Right cardiac atrium (tissue), 5 donors: ENCODE measurements around the gene TCF12. TPM values are rescaled to one million over a fixed set of nuclear protein-coding genes. Genes with fewer than 3 reads are reported as not detected.
"Not testable (repeated sequence)": the region's sequence is repeated elsewhere in the genome, so short reads cannot be mapped to it uniquely, and the experiment has no call there.

ENCODE experiments used
- ATAC-seq, 2 donors: fragments of 200-7000 bp; cut with Tn5 transposase; one replicate each; pipeline versions ENCODE4 v1.8.0 to v1.9.1; 2020; ENCODE audit warnings: moderate library complexity in 2 of 2, mild to moderate bottlenecking in 1 of 2
- DNase-seq, 3 donors: peaks; one replicate each; pipeline ENCODE4 v3.0.0-alpha.2; 2020
- H3K27ac ChIP-seq: one replicate; pipeline ENCODE4 v1.5.1; 2013; ENCODE audit warnings: mild to moderate bottlenecking, low read length, control low read depth, moderate library complexity
- H3K27me3 ChIP-seq: one replicate; pipeline ENCODE4 v1.6.1; 2013; ENCODE audit not compliant: control insufficient read depth, insufficient read depth
- H3K4me1 ChIP-seq: one replicate; pipeline ENCODE4 v1.6.1; 2013; ENCODE audit warnings: low read length; ENCODE audit not compliant: control insufficient read depth, insufficient read depth
- H3K4me3 ChIP-seq: one replicate; pipeline ENCODE4 v1.5.1; 2013; ENCODE audit warnings: low read length, control low read depth
- H3K9me3 ChIP-seq: one replicate; pipeline ENCODE4 v1.6.1; 2013; ENCODE audit warnings: low read length; ENCODE audit not compliant: control insufficient read depth
- WGBS: extraction: QIAGEN DNeasy Blood & Tissue Kit; methylation state at CpG from one replicate; pipeline ENCODE4 v1.1.7; 2013; 5-methylcytosine and 5-hydroxymethylcytosine counted together
- intact Hi-C, 4 donors: fragments of 100-400 bp; cut with DNase I; formaldehyde crosslinking; loops; one replicate each; pipeline versions ENCODE4 v1.11.0 to v1.14.0; 2022 to 2023
- polyA plus RNA-seq: library from polyadenylated mRNA; stranded (reverse); fragments of 200-250 nt; gene quantifications from one replicate; pipeline ENCODE4 v1.2.3, GENCODE V29; 2013
- total RNA-seq, 4 donors: library from RNA; stranded (reverse); fragmentation: NEBNext Ultra II Directional; extraction: Animal tissue kit (Norgen Biotek cat#: 25700); gene quantifications; one replicate each; pipeline ENCODE4 v1.2.1, GENCODE V29; 2021
- donor health status: healthy with polysubstance abuse.
- donor health status: DM: no; HTN: yes; CAD: no.
- donor health status: DM: no; HTN: no; CAD: no.
- donor health status: DM: no; HTN: yes; CAD: no; lungs with severe emphysema.
- donor health status: DM: yes; HTN: yes; CAD: no.

Gene TCF12
- total and polyA plus RNA-seq, 5 donors, result 11.7 to 58.8 (median 51.5) TPM

DNA sequence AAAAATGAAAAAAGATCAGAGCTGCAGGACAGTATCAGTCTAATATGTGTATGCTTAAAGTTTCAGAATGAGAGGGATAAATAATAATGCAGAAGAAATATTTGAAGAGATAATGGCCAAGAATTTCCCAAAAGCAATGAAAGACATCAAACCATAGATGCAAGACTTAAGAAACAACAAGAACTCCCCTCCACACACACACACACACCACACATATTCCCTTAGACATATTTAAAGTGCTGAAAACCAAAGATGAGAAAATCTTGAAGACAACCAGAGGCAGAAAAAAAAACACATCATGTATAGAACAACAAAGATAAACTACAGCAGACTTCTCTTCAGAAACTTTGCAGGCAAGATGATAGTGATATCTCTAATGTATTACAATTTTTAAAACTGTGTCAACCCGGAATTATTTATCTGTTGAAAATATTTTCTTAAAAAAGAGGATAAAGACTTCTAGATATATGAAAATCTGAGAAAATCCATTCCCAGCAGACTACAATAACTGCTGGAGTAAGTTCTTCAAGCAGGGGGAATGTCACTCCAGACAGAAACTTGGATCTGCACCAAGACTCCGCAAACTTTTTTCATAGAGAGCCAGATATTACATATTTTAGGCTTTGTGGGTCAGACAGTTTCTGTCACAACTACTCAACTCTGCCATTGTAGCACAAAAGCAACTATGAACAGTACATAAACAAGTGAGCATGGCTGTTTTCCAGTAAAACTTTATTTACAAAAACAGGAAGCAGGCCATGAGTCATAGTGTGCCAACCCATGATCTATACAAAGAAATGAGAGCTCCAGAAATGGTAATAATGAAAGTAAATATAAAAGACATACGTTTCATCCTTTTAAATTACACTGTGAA, 234.5 kb downstream of the TCF12 start:
- Histone ChIP-seq H3K27ac (no peak overlapping the region), H3K4me3 (no peak overlapping the region), H3K27me3 (no peaks in the 10 kb centered on the region), H3K9me3 (no peaks in the 10 kb centered on the region), H3K4me1 (peaks cover 11% of the 10 kb centered on the region)
- peak in 1 of 2 donors; percentile 11 for ATAC-seq
- DNase-seq, result no peak
- whole genome bisulfite sequencing, result 45% methylated on average over 3 of the region's 3 CpGs
- intact Hi-C loops, result loop anchor here in 1 of 4 donors (10.0 kb wide), 1 partner anchor 62 kb away; no protein-coding TSS in a partner anchor

DNA sequence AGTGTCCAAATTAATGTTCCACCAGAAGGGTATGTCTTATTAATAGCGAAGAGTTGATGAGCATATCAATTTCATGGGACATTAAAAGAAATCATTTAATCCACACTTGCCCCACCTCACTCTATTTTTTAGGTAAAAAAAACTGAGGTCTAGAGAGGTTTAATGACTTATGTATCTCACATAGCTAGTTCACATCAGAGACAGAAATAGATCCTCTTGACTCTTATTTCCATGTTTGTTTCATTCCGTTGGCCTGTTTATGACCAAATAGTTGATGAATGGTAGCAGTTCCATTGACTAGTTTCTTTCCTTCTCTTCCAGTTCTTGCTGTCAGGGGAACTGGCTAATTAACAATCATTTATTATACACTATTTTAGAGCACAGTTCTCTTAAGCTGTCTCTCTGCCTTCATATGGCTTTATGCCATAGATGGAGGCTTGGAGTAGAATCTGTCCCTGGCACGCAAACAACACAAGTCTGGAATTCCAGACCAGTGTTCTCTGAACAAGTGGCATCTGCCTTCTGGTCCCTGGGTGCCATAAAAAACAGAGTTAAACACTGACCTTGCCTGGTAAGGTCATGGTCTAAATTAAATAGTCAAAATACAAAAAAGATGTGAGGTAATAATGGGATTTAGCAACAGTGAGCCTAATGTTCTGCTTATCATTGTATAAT, 237.9 kb downstream of the TCF12 start:
- 40% methylated on average over 3 of the region's 3 CpGs for WGBS
- Histone ChIP-seq H3K4me3 (no peak overlapping the region), H3K9me3 (no peaks in the 10 kb centered on the region), H3K4me1 (peaks cover 7% of the 10 kb centered on the region), H3K27me3 (no peaks in the 10 kb centered on the region), H3K27ac (peak overlapping the region; percentile 39)
- ATAC-seq (peak; percentile 64 to 80), DNase-seq (peak in 2 of 3 donors; percentile 12 to 58)
- intact Hi-C loops, result loop anchor here in 1 of 4 donors (10.0 kb wide), 1 partner anchor 58 kb away; no protein-coding TSS in a partner anchor

DNA sequence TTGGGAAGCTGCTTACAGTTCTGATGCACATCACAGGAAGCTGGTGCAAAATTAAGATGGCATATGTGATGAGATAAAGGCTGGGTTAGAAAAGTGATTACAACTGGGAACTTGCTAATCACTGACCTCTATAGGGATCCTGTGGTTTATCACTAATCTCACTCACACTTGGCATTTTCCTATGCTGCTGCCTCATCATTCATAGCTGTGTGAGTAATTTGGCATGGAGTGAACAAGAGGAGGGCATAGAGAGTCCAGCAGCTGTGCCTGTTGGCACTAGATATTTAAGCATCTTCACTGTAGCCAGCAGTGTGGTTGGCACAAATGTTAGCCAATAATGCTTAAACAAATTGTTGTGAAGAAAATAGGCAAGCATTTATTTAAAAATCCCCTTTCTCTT, 240.1 kb downstream of the TCF12 start:
- no peak overlapping the region for H3K4me3 ChIP-seq
- H3K27ac ChIP-seq, result peak overlapping the region; percentile 70
- DNase-seq, result no peak
- H3K4me1 ChIP-seq, result peaks cover 4% of the 10 kb centered on the region
- no peaks in the 10 kb centered on the region for H3K9me3 ChIP-seq
- intact Hi-C loops, result loop anchor here in 1 of 4 donors (10.0 kb wide), 1 partner anchor 56 kb away; no protein-coding TSS in a partner anchor
- no peaks in the 10 kb centered on the region for H3K27me3 ChIP-seq
- ATAC-seq, result peak; percentile 84 to 89

DNA sequence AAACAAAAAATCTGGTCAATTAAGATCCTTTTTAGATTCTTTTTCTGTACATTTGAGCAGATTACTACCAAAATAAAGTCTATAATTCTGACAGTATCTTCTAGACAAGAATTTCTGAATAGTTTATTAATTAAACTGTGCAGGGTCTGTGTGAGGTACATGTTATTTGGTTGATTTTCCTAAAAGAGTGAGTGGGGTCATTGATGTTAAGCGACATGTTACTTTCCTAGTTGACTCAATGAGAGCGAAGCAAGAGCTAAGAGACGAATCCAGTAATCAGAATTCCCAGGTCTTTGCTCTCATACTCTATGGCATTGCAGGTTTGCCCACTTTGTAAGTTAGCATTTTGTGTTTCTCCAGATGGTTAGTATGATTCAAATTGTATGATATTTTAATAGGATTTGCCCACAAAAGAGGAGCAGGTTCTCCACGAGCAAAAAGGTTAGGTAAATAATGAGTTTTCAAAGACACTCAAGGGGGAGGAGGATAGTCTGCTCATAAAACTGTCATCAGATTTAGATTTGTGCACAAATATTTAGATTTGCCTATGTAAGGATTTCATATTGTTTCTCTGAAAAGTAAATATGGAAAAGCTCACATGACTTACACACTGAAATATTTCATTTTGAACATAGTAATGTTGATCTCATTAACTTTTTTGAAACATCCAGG, 240.7 kb downstream of the TCF12 start:
- 83% methylated on average over 4 of the region's 4 CpGs for WGBS
- intact Hi-C loops, result loop anchor here in 1 of 4 donors (10.0 kb wide), 1 partner anchor 56 kb away; no protein-coding TSS in a partner anchor
- H3K27me3 ChIP-seq, result no peaks in the 10 kb centered on the region
- ATAC-seq (no peak), DNase-seq (no peak)
- H3K27ac ChIP-seq, result no peak overlapping the region
- no peak overlapping the region for H3K4me3 ChIP-seq
- peaks cover 3% of the 10 kb centered on the region for H3K4me1 ChIP-seq
- H3K9me3 ChIP-seq, result no peaks in the 10 kb centered on the region

DNA sequence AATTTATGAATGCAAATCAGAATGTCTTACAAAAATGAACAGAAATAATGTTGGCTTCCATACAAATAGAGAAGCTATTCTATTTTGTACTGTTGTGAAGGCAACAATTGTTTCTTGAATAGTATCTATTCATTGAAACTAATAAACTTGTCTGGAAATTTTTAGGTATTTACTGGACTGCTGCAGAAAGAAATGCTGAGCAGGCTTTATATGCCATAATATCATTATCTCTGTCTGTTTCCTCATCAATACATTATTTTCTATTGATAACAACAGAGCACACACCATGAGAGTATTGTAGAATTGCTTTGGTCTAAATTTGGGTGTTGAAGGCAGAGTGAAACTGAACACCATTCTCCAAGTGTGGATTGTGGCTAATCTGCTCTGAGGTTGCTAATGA, 241.3 kb downstream of the TCF12 start:
- ATAC-seq (no peak), DNase-seq (no peak)
- peaks cover 3% of the 10 kb centered on the region for H3K4me1 ChIP-seq
- H3K27me3 ChIP-seq, result no peaks in the 10 kb centered on the region
- intact Hi-C loops, result loop anchor here in 1 of 4 donors (10.0 kb wide), 1 partner anchor 55 kb away; no protein-coding TSS in a partner anchor
- H3K9me3 ChIP-seq, result no peaks in the 10 kb centered on the region
- no peak overlapping the region for H3K4me3 ChIP-seq
- no peak overlapping the region for H3K27ac ChIP-seq

DNA sequence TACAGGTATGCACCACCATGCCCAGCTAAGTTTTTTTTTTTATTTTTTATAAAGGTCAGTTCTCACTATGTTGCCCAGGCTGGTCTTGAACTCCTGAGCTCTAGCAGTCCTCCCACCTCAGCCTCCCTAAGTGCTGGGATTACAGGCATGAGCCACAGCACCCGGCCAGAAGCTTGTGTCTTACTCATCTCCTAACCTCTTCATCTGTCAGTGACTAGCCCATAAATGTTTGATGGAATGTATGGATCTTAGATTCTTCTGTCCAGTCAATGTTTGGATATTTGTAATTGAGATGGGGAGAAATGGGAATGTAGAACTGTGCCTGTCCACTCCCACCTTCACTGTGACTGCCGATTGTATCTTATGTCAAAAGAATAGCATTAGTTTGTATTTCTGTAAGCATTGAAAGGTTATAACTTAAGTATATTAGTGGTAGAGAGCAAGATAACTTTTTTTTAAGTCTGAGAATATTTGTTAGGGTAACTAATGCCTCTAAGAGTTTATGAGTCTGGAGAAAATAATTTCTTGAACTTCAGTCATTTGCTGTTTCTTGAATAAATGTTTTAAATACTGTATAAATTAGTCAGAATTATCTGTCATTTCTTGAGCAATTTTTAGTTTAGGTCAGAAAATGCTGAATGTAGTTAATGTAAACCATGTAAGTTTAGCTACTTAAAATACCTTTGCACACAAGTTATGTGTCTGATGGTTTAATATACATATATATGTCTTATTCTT, 242.5 kb downstream of the TCF12 start:
- Histone ChIP-seq H3K9me3 (no peaks in the 10 kb centered on the region), H3K4me1 (no peaks in the 10 kb centered on the region), H3K27ac (no peak overlapping the region), H3K27me3 (no peaks in the 10 kb centered on the region), H3K4me3 (no peak overlapping the region)
- intact Hi-C loops, result no loop called here
- no peak for ATAC-seq
- 83% methylated on average over 2 of the region's 2 CpGs for WGBS
- DNase-seq, result no peak

DNA sequence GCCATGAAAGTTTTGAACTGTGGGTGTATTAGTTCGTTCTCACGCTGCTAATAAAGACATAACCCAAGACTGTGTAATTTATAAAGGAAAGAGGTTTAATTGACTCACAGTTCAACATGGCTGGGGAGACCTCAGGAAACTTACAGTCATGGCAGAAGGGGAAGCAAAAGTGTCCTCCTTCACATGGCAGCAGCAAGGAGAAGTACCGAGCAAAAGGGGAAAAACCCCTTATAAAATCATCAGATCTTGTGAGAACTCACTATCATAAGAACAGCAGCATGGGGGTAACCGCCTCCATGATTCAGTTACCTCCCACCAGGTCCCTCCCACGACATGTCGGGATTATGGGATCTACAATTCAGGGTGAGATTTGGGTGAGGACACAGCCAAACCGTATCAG, 245.8 kb downstream of the TCF12 start:
- H3K27ac ChIP-seq, H3K4me1 ChIP-seq, H3K9me3 ChIP-seq, H3K4me3 ChIP-seq, ATAC-seq, H3K27me3 ChIP-seq, intact Hi-C loops, DNase-seq: not testable (repeated sequence)
- 97% methylated on average over 7 of the region's 7 CpGs for WGBS

DNA sequence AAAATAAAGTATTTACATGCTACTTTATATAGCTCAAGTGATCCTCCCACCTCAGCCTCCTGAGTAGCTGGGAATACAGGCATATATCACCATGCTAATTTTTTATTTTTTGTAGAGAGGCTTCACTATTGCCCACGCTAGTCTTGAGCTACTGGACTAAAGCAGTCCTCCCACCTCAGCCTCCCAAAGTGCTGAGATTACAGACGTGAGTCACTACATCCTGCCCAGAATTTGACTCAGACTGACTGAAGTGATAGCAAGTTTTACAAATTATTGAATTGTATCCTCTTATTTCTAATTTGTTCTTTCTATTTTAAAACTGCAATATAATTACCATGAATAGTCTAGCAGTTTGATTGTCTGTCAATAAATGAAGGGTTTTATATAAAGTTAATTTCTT, 247.5 kb downstream of the TCF12 start:
- DNase-seq (no peak), ATAC-seq (peak in 1 of 2 donors; percentile 55)
- no peak overlapping the region for H3K27ac ChIP-seq
- no peak overlapping the region for H3K4me3 ChIP-seq
- H3K9me3 ChIP-seq, result no peaks in the 10 kb centered on the region
- H3K27me3 ChIP-seq, result no peaks in the 10 kb centered on the region
- H3K4me1 ChIP-seq, result no peaks in the 10 kb centered on the region
- intact Hi-C loops, result no loop called here
- 55% methylated on average over 2 of the region's 2 CpGs for WGBS

DNA sequence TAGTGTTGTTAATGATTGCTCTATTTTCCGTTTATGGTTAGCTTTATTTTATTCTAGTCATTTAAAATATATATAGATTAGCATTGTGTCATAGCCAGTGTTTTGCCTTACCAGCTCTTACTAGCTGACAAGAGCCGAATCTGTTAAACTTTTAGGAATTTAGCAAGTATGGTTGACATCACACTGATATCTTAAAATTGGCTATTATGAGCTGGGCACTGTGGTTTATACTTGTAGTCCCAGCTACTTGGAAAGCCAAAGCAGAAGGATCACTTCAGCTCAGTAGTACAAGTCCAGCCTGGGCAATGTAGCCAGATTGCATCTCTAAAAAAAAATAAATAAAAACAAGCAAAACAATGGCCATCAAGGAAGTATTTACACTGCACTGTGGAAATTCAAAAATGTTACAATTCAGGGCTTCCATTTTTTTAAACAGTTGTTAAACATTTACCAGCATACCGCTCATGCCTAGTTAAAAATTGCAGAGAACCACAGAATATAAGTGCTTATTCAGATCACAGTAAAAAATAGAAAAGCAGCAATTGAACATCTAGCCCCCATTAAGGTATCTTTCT, 249.5 kb downstream of the TCF12 start:
- H3K27ac ChIP-seq, result no peak overlapping the region
- no peak overlapping the region for H3K4me3 ChIP-seq
- no peak for ATAC-seq
- no peaks in the 10 kb centered on the region for H3K4me1 ChIP-seq
- H3K27me3 ChIP-seq, result no peaks in the 10 kb centered on the region
- 73% methylated on average over 3 of the region's 3 CpGs for WGBS
- intact Hi-C loops, result no loop called here
- H3K9me3 ChIP-seq, result no peaks in the 10 kb centered on the region
- DNase-seq, result no peak

DNA sequence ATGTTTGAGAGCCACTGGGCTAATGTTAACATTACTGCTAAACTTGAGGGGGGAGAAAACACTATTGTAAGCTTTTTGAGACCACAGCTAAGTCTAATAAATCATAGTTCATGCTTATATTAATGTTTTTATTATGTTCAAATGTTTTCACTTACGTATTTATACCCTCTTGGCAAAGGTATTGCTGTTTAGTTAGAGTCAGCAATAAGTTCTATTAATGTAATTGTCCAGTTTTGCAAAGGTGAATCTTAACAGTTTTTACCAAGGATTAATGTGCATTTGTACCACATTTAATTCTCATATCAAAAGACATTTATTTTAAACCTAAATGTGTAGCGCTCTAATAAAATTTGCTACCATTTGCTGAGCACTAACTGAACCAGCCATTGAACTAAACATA, 251.2 kb downstream of the TCF12 start:
- H3K27me3 ChIP-seq, result no peaks in the 10 kb centered on the region
- no peak overlapping the region for H3K27ac ChIP-seq
- no peaks in the 10 kb centered on the region for H3K4me1 ChIP-seq
- no peak overlapping the region for H3K4me3 ChIP-seq
- 95% methylated on average over 2 of the region's 2 CpGs for WGBS
- DNase-seq (no peak), ATAC-seq (no peak)
- intact Hi-C loops, result no loop called here
- H3K9me3 ChIP-seq, result no peaks in the 10 kb centered on the region
